ENCODE measurements around the gene SULF2.

The SULF2 gene

GRCh38 chr20:47670913-47671312 is 114.4 kb downstream of the SULF2 start:
- Histone ChIP-seq H3K27me3 (ENCODE audit: control insufficient read depth, insufficient read depth, low read length) (no peaks in the 10 kb centered on the region), H3K9me3 (ENCODE audit: control insufficient read depth, insufficient read depth, low read length) (no peaks in the 10 kb centered on the region), H3K4me3 (ENCODE audit: low read depth, low read length) (no peak overlapping the region), H3K9ac (ENCODE audit: low read depth, low read length) (no peak overlapping the region), H3K4me1 (ENCODE audit: control insufficient read depth, insufficient read depth, low read length) (no peaks in the 10 kb centered on the region), H3K36me3 (ENCODE audit: control insufficient read depth, insufficient read depth, low read length) (peaks cover 11% of the 10 kb centered on the region)

- peaks cover 15% of the 10 kb centered on the region for H3K36me3 ChIP-seq (ENCODE audit: control insufficient read depth, insufficient read depth, low read length)
Measured at GRCh38 chr20:47669927-47670890, 115.1 kb downstream of the SULF2 start.

GRCh38 chr20:47669489-47669888 is 115.8 kb downstream of the SULF2 start:
- peaks cover 15% of the 10 kb centered on the region for H3K36me3 ChIP-seq (ENCODE audit: control insufficient read depth, insufficient read depth, low read length)
- no peak overlapping the region for H3K9ac ChIP-seq (ENCODE audit: low read depth, low read length)
- no peaks in the 10 kb centered on the region for H3K27me3 ChIP-seq (ENCODE audit: control insufficient read depth, insufficient read depth, low read length)
- no peak overlapping the region for H3K4me3 ChIP-seq (ENCODE audit: low read depth, low read length)
- H3K4me1 ChIP-seq (ENCODE audit: control insufficient read depth, insufficient read depth, low read length) = no peaks in the 10 kb centered on the region
- H3K9me3 ChIP-seq (ENCODE audit: control insufficient read depth, insufficient read depth, low read length) = no peaks in the 10 kb centered on the region

More at GRCh38 chr20:47669927-47670890, 115.1 kb downstream of the SULF2 start:
- Histone ChIP-seq H3K27me3 (ENCODE audit: control insufficient read depth, insufficient read depth, low read length) (no peaks in the 10 kb centered on the region), H3K9ac (ENCODE audit: low read depth, low read length) (no peak overlapping the region), H3K4me3 (ENCODE audit: low read depth, low read length) (no peak overlapping the region), H3K4me1 (ENCODE audit: control insufficient read depth, insufficient read depth, low read length) (no peaks in the 10 kb centered on the region), H3K9me3 (ENCODE audit: control insufficient read depth, insufficient read depth, low read length) (no peaks in the 10 kb centered on the region)

- peaks cover 15% of the 10 kb centered on the region for H3K36me3 ChIP-seq (ENCODE audit: control insufficient read depth, insufficient read depth, low read length)
- H3K27me3 ChIP-seq (ENCODE audit: control insufficient read depth, insufficient read depth, low read length) = no peaks in the 10 kb centered on the region
- no peaks in the 10 kb centered on the region for H3K9me3 ChIP-seq (ENCODE audit: control insufficient read depth, insufficient read depth, low read length)
- H3K9ac ChIP-seq (ENCODE audit: low read depth, low read length) = no peak overlapping the region
- peaks cover 2% of the 10 kb centered on the region for H3K4me1 ChIP-seq (ENCODE audit: control insufficient read depth, insufficient read depth, low read length)
- no peak overlapping the region for H3K4me3 ChIP-seq (ENCODE audit: low read depth, low read length)
Measured at GRCh38 chr20:47669152-47669425, 116.2 kb downstream of the SULF2 start.

- Histone ChIP-seq H3K4me1 (ENCODE audit: control insufficient read depth, insufficient read depth, low read length) (peaks cover 3% of the 10 kb centered on the region), H3K36me3 (ENCODE audit: control insufficient read depth, insufficient read depth, low read length) (peaks cover 15% of the 10 kb centered on the region), H3K9me3 (ENCODE audit: control insufficient read depth, insufficient read depth, low read length) (no peaks in the 10 kb centered on the region), H3K27me3 (ENCODE audit: control insufficient read depth, insufficient read depth, low read length) (no peaks in the 10 kb centered on the region), H3K4me3 (ENCODE audit: low read depth, low read length) (no peak overlapping the region), H3K9ac (ENCODE audit: low read depth, low read length) (no peak overlapping the region)
Measured at GRCh38 chr20:47668313-47669151, 116.7 kb downstream of the SULF2 start.

- Histone ChIP-seq H3K27me3 (ENCODE audit: control insufficient read depth, insufficient read depth, low read length) (no peaks in the 10 kb centered on the region), H3K4me3 (ENCODE audit: low read depth, low read length) (no peak overlapping the region), H3K9me3 (ENCODE audit: control insufficient read depth, insufficient read depth, low read length) (no peaks in the 10 kb centered on the region), H3K4me1 (ENCODE audit: control insufficient read depth, insufficient read depth, low read length) (peaks cover 3% of the 10 kb centered on the region), H3K36me3 (ENCODE audit: control insufficient read depth, insufficient read depth, low read length) (peaks cover 22% of the 10 kb centered on the region), H3K9ac (ENCODE audit: low read depth, low read length) (no peak overlapping the region)
Measured at GRCh38 chr20:47667531-47668312, 117.6 kb downstream of the SULF2 start.

- Histone ChIP-seq H3K36me3 (ENCODE audit: control insufficient read depth, insufficient read depth, low read length) (peaks cover 26% of the 10 kb centered on the region), H3K27me3 (ENCODE audit: control insufficient read depth, insufficient read depth, low read length) (no peaks in the 10 kb centered on the region), H3K9ac (ENCODE audit: low read depth, low read length) (no peak overlapping the region), H3K4me3 (ENCODE audit: low read depth, low read length) (no peak overlapping the region), H3K9me3 (ENCODE audit: control insufficient read depth, insufficient read depth, low read length) (no peaks in the 10 kb centered on the region), H3K4me1 (ENCODE audit: control insufficient read depth, insufficient read depth, low read length) (peaks cover 3% of the 10 kb centered on the region)
Measured at GRCh38 chr20:47667086-47667485, 118.2 kb downstream of the SULF2 start.

GRCh38 chr20:47666304-47666703 is 119.0 kb downstream of the SULF2 start:
- H3K4me1 ChIP-seq (ENCODE audit: control insufficient read depth, insufficient read depth, low read length) = peaks cover 3% of the 10 kb centered on the region
- H3K9me3 ChIP-seq (ENCODE audit: control insufficient read depth, insufficient read depth, low read length) = no peaks in the 10 kb centered on the region
- no peak overlapping the region for H3K4me3 ChIP-seq (ENCODE audit: low read depth, low read length)
- H3K9ac ChIP-seq (ENCODE audit: low read depth, low read length) = no peak overlapping the region
- H3K36me3 ChIP-seq (ENCODE audit: control insufficient read depth, insufficient read depth, low read length) = peaks cover 30% of the 10 kb centered on the region
- no peaks in the 10 kb centered on the region for H3K27me3 ChIP-seq (ENCODE audit: control insufficient read depth, insufficient read depth, low read length)

GRCh38 chr20:47665221-47665991 is 119.9 kb downstream of the SULF2 start:
- Histone ChIP-seq H3K27me3 (ENCODE audit: control insufficient read depth, insufficient read depth, low read length) (no peaks in the 10 kb centered on the region), H3K4me3 (ENCODE audit: low read depth, low read length) (no peak overlapping the region), H3K36me3 (ENCODE audit: control insufficient read depth, insufficient read depth, low read length) (peaks cover 36% of the 10 kb centered on the region), H3K4me1 (ENCODE audit: control insufficient read depth, insufficient read depth, low read length) (peaks cover 3% of the 10 kb centered on the region), H3K9ac (ENCODE audit: low read depth, low read length) (no peak overlapping the region), H3K9me3 (ENCODE audit: control insufficient read depth, insufficient read depth, low read length) (no peaks in the 10 kb centered on the region)

- H3K4me3 ChIP-seq (ENCODE audit: low read depth, low read length) = no peak overlapping the region
- no peaks in the 10 kb centered on the region for H3K9me3 ChIP-seq (ENCODE audit: control insufficient read depth, insufficient read depth, low read length)
- H3K4me1 ChIP-seq (ENCODE audit: control insufficient read depth, insufficient read depth, low read length) = peaks cover 3% of the 10 kb centered on the region
- H3K27me3 ChIP-seq (ENCODE audit: control insufficient read depth, insufficient read depth, low read length) = no peaks in the 10 kb centered on the region
- H3K36me3 ChIP-seq (ENCODE audit: control insufficient read depth, insufficient read depth, low read length) = peaks cover 36% of the 10 kb centered on the region
- no peak overlapping the region for H3K9ac ChIP-seq (ENCODE audit: low read depth, low read length)
Measured at GRCh38 chr20:47664744-47665143, 120.5 kb downstream of the SULF2 start.

GRCh38 chr20:47664068-47664437 is 121.2 kb downstream of the SULF2 start:
- no peaks in the 10 kb centered on the region for H3K27me3 ChIP-seq (ENCODE audit: control insufficient read depth, insufficient read depth, low read length)
- H3K9ac ChIP-seq (ENCODE audit: low read depth, low read length) = no peak overlapping the region
- H3K4me3 ChIP-seq (ENCODE audit: low read depth, low read length) = no peak overlapping the region
- H3K4me1 ChIP-seq (ENCODE audit: control insufficient read depth, insufficient read depth, low read length) = peaks cover 3% of the 10 kb centered on the region
- peaks cover 40% of the 10 kb centered on the region for H3K36me3 ChIP-seq (ENCODE audit: control insufficient read depth, insufficient read depth, low read length)
- H3K9me3 ChIP-seq (ENCODE audit: control insufficient read depth, insufficient read depth, low read length) = no peaks in the 10 kb centered on the region

Data from iPS-15b (cell line).